ENCODE data around the gene MAB21L4.

MAB21L4 gene

GRCh38 chr2:240855670-240856069 lies 40.3 kb downstream of the MAB21L4 start:
- H3K9me3 ChIP-seq (ENCODE audit: severe bottlenecking) = peaks cover 17% of the 10 kb centered on the region
- H3K27ac ChIP-seq = no peak overlapping the region
- H3K36me3 ChIP-seq = no peaks in the 10 kb centered on the region
- no peaks in the 10 kb centered on the region for H3K27me3 ChIP-seq (ENCODE audit: insufficient read depth, low read depth, severe bottlenecking)
- DNase-seq = no peak
- no peak for TF ChIP-seq CTCF (IDR thresholded peaks at IDR 0.05; ENCODE audit: low read depth, low read length)
- H3K4me3 ChIP-seq (ENCODE audit: low read depth, low read length) = no peak overlapping the region

DNA sequence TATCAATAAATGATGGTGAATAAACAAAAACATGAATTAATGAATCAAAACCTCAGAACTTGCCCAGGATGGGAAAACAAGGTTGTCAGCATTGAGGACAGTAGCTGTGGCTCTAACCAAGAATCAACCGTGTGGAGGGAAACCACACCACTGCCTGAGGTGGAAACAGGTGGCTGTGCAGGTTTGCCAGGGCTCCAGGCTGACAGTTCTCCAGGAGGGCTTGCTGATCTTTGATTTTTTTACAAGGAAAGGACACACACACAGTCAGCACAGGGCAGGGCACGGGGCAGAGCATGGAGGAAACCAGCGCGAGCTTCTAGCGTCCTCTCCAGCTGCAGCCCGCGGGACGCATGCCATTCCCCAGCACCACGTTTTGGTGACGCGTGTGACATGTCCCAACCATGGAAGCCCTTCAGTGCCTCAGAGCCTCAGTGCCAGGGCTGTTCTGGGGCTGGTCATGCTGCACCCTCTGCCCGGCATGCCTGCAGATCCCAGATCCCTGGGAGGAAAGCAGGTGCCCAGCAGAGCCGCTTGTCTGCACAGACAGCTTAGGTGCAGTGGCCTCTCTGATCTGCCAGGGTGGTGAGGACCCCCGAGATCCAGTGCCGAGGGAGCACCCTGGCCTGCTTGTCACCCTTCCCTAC lies 43.2 kb downstream of the MAB21L4 start:
- Histone ChIP-seq H3K27ac (no peak overlapping the region; the same call in 1 of the 2 replicates), H3K27me3 (ENCODE audit: insufficient read depth, low read depth, severe bottlenecking) (no peaks in the 10 kb centered on the region), H3K36me3 (no peaks in the 10 kb centered on the region), H3K4me3 (ENCODE audit: low read depth, low read length) (no peak overlapping the region), H3K9me3 (ENCODE audit: severe bottlenecking) (peaks cover 11% of the 10 kb centered on the region)
- no peak for TF ChIP-seq CTCF (IDR thresholded peaks at IDR 0.05; ENCODE audit: low read depth, low read length)
- no peak for DNase-seq

DNA sequence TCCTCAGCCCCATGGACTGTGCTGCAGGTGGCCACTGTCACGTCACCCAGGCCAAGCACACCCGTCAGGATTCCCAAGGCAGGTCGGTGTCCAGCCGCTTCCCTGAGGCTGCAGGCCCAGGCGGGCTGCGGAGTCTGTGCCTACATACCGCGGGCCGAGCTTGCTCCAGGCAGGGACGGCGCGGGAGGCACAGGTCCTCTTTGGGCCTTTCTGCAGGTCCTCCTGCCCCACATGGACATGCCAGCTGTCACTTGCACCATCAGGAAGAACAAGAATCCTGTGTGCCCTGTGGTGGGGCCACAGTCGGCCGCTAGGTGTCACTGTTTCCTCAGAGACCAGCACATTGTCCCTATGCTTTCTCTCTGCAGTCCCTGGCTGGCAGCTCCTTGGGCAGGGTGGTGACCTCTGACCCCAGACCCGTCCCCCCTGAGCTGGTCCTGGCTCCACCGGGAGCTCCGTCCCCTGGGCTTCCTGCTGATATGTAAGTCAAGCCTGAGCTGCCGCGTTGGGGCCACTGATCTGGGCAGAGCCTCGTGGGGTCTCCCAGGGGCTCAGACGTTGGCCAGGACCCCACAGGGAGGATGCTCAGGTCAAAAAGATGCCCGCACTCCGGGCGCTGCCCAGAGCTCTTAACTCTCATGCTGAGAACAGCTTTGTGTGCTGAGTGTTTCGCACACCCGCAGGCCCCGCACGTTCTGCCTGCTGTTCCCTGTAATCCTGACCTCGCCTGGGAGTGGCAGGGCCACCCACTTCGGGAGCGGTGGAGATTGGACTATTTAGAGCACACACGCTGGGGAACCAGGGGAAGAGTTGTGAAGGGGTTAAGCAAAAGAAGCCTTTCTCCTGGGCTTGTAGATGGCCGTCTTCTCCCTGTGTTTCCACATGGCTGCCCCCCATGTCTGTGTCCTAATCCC lies 44.6 kb downstream of the MAB21L4 start:
- 0 out of 2 replicates have a peak overlapping the region, but pooled peaks have one; percentile 18 for H3K4me3 ChIP-seq (ENCODE audit: low read depth, low read length)
- peak overlapping the region; percentile 69 for H3K27ac ChIP-seq
- H3K9me3 ChIP-seq (ENCODE audit: severe bottlenecking) = peaks cover 11% of the 10 kb centered on the region
- no peaks in the 10 kb centered on the region for H3K36me3 ChIP-seq
- DNase-seq = peak; percentile 92
- H3K27me3 ChIP-seq (ENCODE audit: insufficient read depth, low read depth, severe bottlenecking) = no peaks in the 10 kb centered on the region
- peak; percentile 97 for TF ChIP-seq CTCF (IDR thresholded peaks at IDR 0.05; ENCODE audit: low read depth, low read length)

DNA sequence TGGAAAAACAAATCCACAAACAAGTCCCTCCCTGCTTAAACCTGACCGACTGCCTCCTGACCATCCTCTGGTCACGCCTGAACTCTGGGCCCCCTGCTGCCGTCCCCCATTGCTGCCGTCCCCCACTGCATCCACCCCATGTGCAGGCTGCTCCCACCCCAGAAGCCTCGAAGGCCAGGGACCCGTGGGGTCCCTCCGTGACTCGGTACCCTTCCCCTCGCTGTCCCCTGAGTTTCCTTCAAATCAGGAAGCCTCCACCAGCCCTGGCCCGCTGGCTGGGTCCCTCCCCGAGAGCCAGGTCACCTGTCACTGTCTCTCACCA lies 45.2 kb downstream of the MAB21L4 start:
- no peak for DNase-seq
- Histone ChIP-seq H3K27ac (peak overlapping the region; percentile 22), H3K9me3 (ENCODE audit: severe bottlenecking) (peaks cover 11% of the 10 kb centered on the region), H3K36me3 (no peaks in the 10 kb centered on the region), H3K4me3 (ENCODE audit: low read depth, low read length) (no peak overlapping the region), H3K27me3 (ENCODE audit: insufficient read depth, low read depth, severe bottlenecking) (no peaks in the 10 kb centered on the region)
- no peak for TF ChIP-seq CTCF (IDR thresholded peaks at IDR 0.05; ENCODE audit: low read depth, low read length)

DNA sequence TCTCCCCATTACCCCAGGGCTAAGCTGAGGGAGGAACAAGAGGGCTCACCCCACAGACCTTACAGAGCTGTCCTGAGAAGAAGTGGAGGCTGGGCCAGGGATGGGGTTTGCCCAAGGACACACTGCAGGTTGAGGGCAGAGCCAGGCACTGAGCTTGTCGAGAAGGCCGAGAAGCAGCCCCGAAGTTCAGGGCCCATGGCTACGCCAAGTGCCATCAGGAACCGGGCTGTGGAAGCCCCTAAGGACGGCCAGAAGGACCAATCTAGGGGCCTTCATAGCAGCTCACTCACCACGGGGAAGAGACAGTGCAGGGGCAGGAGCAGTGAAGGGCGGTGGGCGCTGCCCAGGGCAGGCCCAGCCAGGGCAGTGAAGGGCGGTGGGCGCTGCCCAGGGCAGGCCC lies 45.9 kb downstream of the MAB21L4 start:
- Histone ChIP-seq H3K27me3 (ENCODE audit: insufficient read depth, low read depth, severe bottlenecking) (no peaks in the 10 kb centered on the region), H3K9me3 (ENCODE audit: severe bottlenecking) (peaks cover 10% of the 10 kb centered on the region), H3K27ac (peak overlapping the region; percentile 30), H3K4me3 (ENCODE audit: low read depth, low read length) (no peak overlapping the region), H3K36me3 (no peaks in the 10 kb centered on the region)
- no peak for TF ChIP-seq CTCF (IDR thresholded peaks at IDR 0.05; ENCODE audit: low read depth, low read length)
- DNase-seq = no peak

All from WERI-Rb-1 (cell line).